Suprapubic skin (tissue), 4 donors: ENCODE data around the gene PLXNA1. TPM values are rescaled to one million over a fixed set of nuclear protein-coding genes. Genes with fewer than 3 reads are reported as not detected.

Experiments used
- DNase-seq, 2 donors: peaks; one replicate each; pipeline ENCODE4 v3.0.0-alpha.2; 2019; ENCODE audit warnings: low spot score in 2 of 2
- H3K27ac ChIP-seq: fragments of 200-600 bp; sonication (generic); one replicate; pipeline ENCODE4 v1.5.1; 2019
- H3K27me3 ChIP-seq: fragments of 200-600 bp; sonication (generic); one replicate; pipeline ENCODE4 v1.5.1; 2019
- H3K36me3 ChIP-seq: fragments of 200-600 bp; sonication (generic); one replicate; pipeline ENCODE4 v1.5.1; 2019
- H3K4me1 ChIP-seq: fragments of 200-600 bp; sonication (generic); one replicate; pipeline ENCODE4 v1.5.1; 2019
- H3K4me3 ChIP-seq: fragments of 200-600 bp; sonication (generic); one replicate; pipeline ENCODE4 v1.5.1; 2019; ENCODE audit warnings: mild to moderate bottlenecking
- H3K9me3 ChIP-seq: fragments of 200-600 bp; sonication (generic); one replicate; pipeline ENCODE4 v1.5.1; 2019
- EP300 ChIP-seq: sonication (generic); formaldehyde crosslinking; IDR thresholded peaks from one replicate; pipeline ENCODE4 v1.6.1; 2017; ENCODE audit warnings: antibody characterized with exemption
- POLR2A ChIP-seq, 2 donors: fragments of 450-650 bp; IDR thresholded peaks; one replicate each; pipeline ENCODE4 v1.6.1; 2017; ENCODE audit warnings: antibody characterized with exemption in 2 of 2, mild to moderate bottlenecking in 2 of 2, moderate library complexity in 2 of 2
- POLR2AphosphoS5 ChIP-seq, 3 donors: sonication (generic); formaldehyde crosslinking; IDR thresholded peaks; one replicate each; pipeline ENCODE4 v1.6.1; 2017; ENCODE audit warnings: antibody characterized with exemption in 3 of 3
- WGBS: methylation state at CpG from one replicate; pipeline ENCODE4 v1.1.5; 2018; 5-methylcytosine and 5-hydroxymethylcytosine counted together
- total RNA-seq, 4 donors: library from RNA; depleted of rRNA; stranded (reverse); fragments of >200 nt; gene quantifications; one replicate each; pipeline ENCODE4 v1.1.0, GENCODE V29; 2016
- TF ChIP-seq, protein P1 (sequence below), 2 donors: fragments of 200-600 bp in 1 of 2; fragments of 450-650 bp in 1 of 2; sonication (generic) in 1 of 2; IDR thresholded peaks; one replicate each; pipeline ENCODE4 v1.5.1; 2016 to 2019; ENCODE audit warnings: antibody characterized with exemption in 2 of 2, mild to moderate bottlenecking in 1 of 2, moderate library complexity in 1 of 2

PLXNA1 gene
- total RNA-seq, 4 donors from 2014 or later, result 48.4 to 77.9 (median 59.4) TPM

DNA sequence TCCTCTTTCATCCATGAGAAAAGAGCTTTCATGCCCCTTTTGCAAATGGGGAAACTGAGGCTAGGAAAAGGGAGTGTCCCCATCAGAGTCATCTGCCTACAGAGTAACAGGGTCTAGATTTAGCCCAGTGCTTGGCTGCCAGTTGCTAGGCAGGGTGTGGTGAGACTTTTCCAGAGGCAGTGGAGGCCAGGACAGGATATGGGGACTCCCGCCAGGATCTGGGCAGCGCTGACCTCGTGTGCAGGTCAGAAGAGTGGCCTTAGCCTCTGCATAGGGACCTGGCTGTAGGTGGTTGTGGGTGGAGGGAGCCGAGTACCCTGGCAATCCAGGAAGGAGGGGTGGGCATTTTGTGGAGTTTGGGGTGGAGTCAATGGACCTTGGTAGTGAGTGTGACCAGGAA lies 4.2 kb downstream of the PLXNA1 start:
- H3K27me3 ChIP-seq, result no peaks in the 10 kb centered on the region
- peaks cover 51% of the 10 kb centered on the region for H3K4me1 ChIP-seq
- peaks cover 34% of the 10 kb centered on the region for H3K36me3 ChIP-seq
- DNase-seq, result no peak
- no peak overlapping the region for H3K4me3 ChIP-seq
- H3K9me3 ChIP-seq, result no peaks in the 10 kb centered on the region
- no peak for TF ChIP-seq POLR2AphosphoS5 (IDR thresholded peaks at IDR 0.05)
- TF ChIP-seq POLR2A (IDR thresholded peaks at IDR 0.05), result no peak
- no peak for TF ChIP-seq EP300
- TF ChIP-seq, protein P1, sequence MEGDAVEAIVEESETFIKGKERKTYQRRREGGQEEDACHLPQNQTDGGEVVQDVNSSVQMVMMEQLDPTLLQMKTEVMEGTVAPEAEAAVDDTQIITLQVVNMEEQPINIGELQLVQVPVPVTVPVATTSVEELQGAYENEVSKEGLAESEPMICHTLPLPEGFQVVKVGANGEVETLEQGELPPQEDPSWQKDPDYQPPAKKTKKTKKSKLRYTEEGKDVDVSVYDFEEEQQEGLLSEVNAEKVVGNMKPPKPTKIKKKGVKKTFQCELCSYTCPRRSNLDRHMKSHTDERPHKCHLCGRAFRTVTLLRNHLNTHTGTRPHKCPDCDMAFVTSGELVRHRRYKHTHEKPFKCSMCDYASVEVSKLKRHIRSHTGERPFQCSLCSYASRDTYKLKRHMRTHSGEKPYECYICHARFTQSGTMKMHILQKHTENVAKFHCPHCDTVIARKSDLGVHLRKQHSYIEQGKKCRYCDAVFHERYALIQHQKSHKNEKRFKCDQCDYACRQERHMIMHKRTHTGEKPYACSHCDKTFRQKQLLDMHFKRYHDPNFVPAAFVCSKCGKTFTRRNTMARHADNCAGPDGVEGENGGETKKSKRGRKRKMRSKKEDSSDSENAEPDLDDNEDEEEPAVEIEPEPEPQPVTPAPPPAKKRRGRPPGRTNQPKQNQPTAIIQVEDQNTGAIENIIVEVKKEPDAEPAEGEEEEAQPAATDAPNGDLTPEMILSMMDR (IDR thresholded peaks at IDR 0.05), result no peak
- WGBS, result 54% methylated on average over 4 of the region's 4 CpGs
- no peak overlapping the region for H3K27ac ChIP-seq

DNA sequence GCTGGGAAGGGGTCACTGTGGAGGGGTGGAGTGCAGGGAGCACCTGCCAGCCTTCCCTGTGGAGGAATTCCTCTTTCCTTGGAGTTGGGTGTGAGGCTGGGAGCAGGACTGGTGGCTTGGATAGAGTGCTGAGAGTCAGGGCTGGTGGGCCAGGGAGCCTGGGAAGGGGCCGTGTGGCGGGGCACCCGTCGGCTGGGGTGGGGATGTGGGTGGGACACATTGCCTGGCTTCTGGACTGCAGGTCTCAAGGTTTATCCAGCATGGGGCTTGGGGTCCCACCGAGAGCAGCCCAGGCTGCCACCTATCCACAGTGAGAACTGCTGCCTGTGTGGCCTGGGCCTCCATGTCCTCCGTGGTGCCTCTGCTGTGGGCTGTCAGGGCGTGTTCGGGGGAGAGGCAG lies 4.7 kb downstream of the PLXNA1 start:
- WGBS, result 72% methylated on average over 8 of the region's 8 CpGs
- Histone ChIP-seq H3K27me3 (no peaks in the 10 kb centered on the region), H3K4me3 (no peak overlapping the region), H3K36me3 (peaks cover 34% of the 10 kb centered on the region), H3K9me3 (no peaks in the 10 kb centered on the region), H3K4me1 (peaks cover 51% of the 10 kb centered on the region), H3K27ac (no peak overlapping the region)
- TF ChIP-seq POLR2A (IDR thresholded peaks at IDR 0.05) (no peak), EP300 (no peak), POLR2AphosphoS5 (IDR thresholded peaks at IDR 0.05) (no peak)
- TF ChIP-seq, protein P1 (IDR thresholded peaks at IDR 0.05), result no peak
- no peak for DNase-seq

DNA sequence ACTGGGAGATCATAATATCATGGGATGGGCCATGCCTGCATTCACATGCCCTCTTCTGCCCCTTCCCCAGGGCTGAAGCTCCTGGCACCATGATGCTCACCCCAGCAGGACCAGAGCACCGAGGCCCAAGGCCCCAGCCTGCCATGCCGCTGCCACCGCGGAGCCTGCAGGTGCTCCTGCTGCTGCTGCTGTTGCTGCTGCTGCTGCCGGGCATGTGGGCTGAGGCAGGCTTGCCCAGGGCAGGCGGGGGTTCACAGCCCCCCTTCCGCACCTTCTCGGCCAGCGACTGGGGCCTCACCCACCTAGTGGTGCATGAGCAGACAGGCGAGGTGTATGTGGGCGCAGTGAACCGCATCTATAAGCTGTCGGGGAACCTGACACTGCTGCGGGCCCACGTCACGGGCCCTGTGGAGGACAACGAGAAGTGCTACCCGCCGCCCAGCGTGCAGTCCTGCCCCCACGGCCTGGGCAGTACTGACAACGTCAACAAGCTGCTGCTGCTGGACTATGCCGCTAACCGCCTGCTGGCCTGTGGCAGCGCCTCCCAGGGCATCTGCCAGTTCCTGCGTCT lies 5.6 kb downstream of the PLXNA1 start:
- H3K27me3 ChIP-seq, result no peaks in the 10 kb centered on the region
- WGBS, result 91% methylated on average over 7 of the region's 26 CpGs
- no peak overlapping the region for H3K4me3 ChIP-seq
- no peak for DNase-seq
- peaks cover 34% of the 10 kb centered on the region for H3K36me3 ChIP-seq
- peaks cover 59% of the 10 kb centered on the region for H3K4me1 ChIP-seq
- H3K27ac ChIP-seq, result no peak overlapping the region
- TF ChIP-seq EP300 (no peak), POLR2A (IDR thresholded peaks at IDR 0.05) (no peak), POLR2AphosphoS5 (IDR thresholded peaks at IDR 0.05) (no peak)
- TF ChIP-seq, protein P1 (IDR thresholded peaks at IDR 0.05), result no peak
- no peaks in the 10 kb centered on the region for H3K9me3 ChIP-seq

GRCh38 chr3:126989316-126990023 lies 6.6 kb downstream of the PLXNA1 start:
- DNase-seq, result no peak
- no peaks in the 10 kb centered on the region for H3K27me3 ChIP-seq
- no peak for TF ChIP-seq EP300
- TF ChIP-seq POLR2A (IDR thresholded peaks at IDR 0.05), result no peak
- TF ChIP-seq, protein P1 (IDR thresholded peaks at IDR 0.05), result no peak
- TF ChIP-seq POLR2AphosphoS5 (IDR thresholded peaks at IDR 0.05), result no peak
- no peak overlapping the region for H3K4me3 ChIP-seq
- no peak overlapping the region for H3K27ac ChIP-seq
- H3K36me3 ChIP-seq, result peaks cover 34% of the 10 kb centered on the region
- H3K4me1 ChIP-seq, result peaks cover 59% of the 10 kb centered on the region
- WGBS, result 91% methylated on average over 24 of the region's 36 CpGs
- no peaks in the 10 kb centered on the region for H3K9me3 ChIP-seq

DNA sequence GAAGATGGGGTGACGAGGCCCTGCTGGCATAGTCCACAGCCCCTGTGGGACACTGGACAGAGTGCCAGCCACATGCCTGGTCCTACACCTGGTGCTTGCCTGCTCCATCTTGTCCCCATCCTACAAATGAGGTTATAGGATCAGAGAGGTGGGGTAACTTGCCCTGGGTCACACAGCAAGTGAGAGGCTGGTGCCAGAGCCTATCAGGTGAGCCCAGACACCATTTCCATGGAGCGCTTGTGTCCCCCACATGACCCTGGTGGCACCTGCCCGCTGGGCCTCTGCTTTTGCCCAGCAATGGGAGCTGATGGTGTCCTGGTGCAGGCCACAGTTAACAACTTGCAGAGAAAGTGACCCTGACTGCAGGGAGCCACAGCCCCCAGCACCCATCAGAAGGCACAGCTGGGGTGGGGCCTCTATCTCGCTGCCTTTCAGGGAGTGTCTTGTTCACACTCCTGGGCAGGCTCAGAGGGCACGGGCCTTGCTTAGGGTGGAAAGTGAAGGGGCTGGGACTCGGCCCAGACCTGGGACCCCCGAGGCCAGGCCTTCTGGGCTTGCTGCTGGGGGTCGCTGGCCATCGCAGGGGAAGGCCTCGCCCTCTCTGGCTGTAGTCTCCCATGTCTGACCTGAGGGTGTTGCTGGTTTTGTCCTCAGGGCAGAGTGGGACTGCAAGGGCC lies 7.2 kb downstream of the PLXNA1 start:
- WGBS, result 90% methylated on average over 6 of the region's 10 CpGs
- Histone ChIP-seq H3K36me3 (peaks cover 34% of the 10 kb centered on the region), H3K27ac (no peak overlapping the region), H3K9me3 (no peaks in the 10 kb centered on the region), H3K27me3 (no peaks in the 10 kb centered on the region), H3K4me1 (peaks cover 59% of the 10 kb centered on the region), H3K4me3 (no peak overlapping the region)
- no peak for TF ChIP-seq POLR2AphosphoS5 (IDR thresholded peaks at IDR 0.05)
- no peak for TF ChIP-seq POLR2A (IDR thresholded peaks at IDR 0.05)
- no peak for DNase-seq
